BE2C (cell line): ENCODE results near the gene CMIP.

Source experiments
- DNase-seq: peaks from one replicate; pipeline ENCODE4 v3.0.0-alpha.2; 2020
- H3K27me3 ChIP-seq: fragments of 250-450 bp; sonication (Bioruptor Pico); 2 replicates; pipeline ENCODE4 v1.5.1; 2020; ENCODE audit warnings: mild to moderate bottlenecking
- H3K36me3 ChIP-seq: fragments of 250-450 bp; sonication (Bioruptor Pico); 2 replicates; pipeline ENCODE4 v1.5.1; 2020; ENCODE audit warnings: mild to moderate bottlenecking
- H3K4me1 ChIP-seq: fragments of 250-450 bp; sonication (Bioruptor Pico); 2 replicates; pipeline ENCODE4 v1.5.1; 2020
- H3K4me3 ChIP-seq: 2 replicates; pipeline ENCODE4 v1.5.1; 2011; ENCODE audit warnings: low read depth, low read length
- H3K9me3 ChIP-seq: fragments of 250-450 bp; sonication (Bioruptor Pico); 2 replicates; pipeline ENCODE4 v1.5.1; 2020
- TF ChIP-seq, protein P1 (sequence below): IDR thresholded peaks from 2 replicates; pipeline ENCODE4 v1.5.1; 2012; ENCODE audit warnings: mild to moderate bottlenecking, low read depth, low read length

CMIP gene

DNA sequence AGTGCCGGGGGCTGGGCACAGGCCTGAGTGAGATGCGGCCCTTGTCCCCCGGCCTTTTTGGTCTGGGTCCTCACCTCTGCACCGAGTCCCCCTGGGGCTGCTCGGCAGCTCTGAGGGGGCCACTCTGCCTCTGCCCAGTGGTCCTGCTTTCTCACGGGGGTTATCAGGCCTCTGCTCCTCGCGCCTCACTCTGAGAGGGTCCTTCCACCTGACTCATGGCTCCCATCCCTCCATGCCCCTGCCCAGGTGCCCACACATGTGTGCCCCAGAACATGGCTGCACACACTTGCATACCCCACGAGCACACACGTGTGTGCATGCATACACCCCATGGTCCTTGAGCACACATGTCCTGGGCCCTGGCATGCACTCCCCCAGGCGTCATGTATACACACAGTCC is 53.7 kb downstream of the CMIP start:
- H3K4me1 ChIP-seq, result peaks cover 3% of the 10 kb centered on the region
- no peak for DNase-seq

DNA sequence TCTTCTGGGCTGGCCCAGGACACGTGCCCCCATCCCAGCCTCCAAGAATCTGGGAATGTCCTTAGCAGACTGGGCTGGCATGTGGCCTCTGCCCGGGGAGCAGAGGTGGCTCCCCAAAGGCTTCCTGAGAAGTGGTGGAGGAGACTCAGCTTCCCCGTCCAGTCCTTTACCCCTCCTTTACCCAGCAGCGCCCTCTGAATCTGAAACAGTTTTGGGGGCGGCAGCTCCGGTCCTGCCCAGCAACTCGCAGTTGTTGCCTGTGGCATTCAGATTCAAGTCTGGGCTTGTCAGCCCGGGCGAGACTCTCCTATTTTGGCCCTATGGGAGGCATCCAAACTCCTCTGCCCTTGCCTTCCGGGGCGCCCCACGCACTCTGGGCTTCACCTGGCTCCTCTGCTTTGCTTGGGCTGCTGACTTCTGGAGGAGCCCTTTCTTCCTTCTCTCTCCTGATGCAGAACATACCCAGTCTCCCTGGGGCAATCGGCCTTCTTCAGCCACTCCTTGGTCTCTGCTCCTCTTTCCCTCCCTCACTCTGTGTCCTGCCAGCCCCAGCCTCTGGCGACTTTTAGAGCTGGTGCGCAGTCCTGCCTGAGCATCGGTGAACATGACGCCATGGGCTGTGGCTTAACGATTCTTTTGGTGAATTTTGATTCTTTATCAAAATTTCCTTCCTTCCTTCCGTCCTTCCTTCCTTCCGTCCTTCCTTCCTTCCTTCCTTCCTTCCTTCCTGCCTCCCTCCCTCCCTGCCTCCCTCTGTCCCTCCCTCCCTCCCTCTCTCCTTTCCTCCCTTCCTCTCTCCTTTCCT is 55.2 kb downstream of the CMIP start:
- H3K4me1 ChIP-seq, result peaks cover 3% of the 10 kb centered on the region
- no peaks in the 10 kb centered on the region for H3K9me3 ChIP-seq
- H3K36me3 ChIP-seq, result no peaks in the 10 kb centered on the region
- H3K4me3 ChIP-seq, result no peak overlapping the region
- no peak for DNase-seq
- H3K27me3 ChIP-seq, result no peaks in the 10 kb centered on the region
- TF ChIP-seq, protein P1, sequence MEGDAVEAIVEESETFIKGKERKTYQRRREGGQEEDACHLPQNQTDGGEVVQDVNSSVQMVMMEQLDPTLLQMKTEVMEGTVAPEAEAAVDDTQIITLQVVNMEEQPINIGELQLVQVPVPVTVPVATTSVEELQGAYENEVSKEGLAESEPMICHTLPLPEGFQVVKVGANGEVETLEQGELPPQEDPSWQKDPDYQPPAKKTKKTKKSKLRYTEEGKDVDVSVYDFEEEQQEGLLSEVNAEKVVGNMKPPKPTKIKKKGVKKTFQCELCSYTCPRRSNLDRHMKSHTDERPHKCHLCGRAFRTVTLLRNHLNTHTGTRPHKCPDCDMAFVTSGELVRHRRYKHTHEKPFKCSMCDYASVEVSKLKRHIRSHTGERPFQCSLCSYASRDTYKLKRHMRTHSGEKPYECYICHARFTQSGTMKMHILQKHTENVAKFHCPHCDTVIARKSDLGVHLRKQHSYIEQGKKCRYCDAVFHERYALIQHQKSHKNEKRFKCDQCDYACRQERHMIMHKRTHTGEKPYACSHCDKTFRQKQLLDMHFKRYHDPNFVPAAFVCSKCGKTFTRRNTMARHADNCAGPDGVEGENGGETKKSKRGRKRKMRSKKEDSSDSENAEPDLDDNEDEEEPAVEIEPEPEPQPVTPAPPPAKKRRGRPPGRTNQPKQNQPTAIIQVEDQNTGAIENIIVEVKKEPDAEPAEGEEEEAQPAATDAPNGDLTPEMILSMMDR, result no peak

More for the DNA sequence above, 53.7 kb downstream of the CMIP start:
- H3K4me3 ChIP-seq, result no peak overlapping the region
- no peaks in the 10 kb centered on the region for H3K9me3 ChIP-seq
- TF ChIP-seq, protein P1, result no peak
- no peaks in the 10 kb centered on the region for H3K36me3 ChIP-seq
- no peaks in the 10 kb centered on the region for H3K27me3 ChIP-seq

DNA sequence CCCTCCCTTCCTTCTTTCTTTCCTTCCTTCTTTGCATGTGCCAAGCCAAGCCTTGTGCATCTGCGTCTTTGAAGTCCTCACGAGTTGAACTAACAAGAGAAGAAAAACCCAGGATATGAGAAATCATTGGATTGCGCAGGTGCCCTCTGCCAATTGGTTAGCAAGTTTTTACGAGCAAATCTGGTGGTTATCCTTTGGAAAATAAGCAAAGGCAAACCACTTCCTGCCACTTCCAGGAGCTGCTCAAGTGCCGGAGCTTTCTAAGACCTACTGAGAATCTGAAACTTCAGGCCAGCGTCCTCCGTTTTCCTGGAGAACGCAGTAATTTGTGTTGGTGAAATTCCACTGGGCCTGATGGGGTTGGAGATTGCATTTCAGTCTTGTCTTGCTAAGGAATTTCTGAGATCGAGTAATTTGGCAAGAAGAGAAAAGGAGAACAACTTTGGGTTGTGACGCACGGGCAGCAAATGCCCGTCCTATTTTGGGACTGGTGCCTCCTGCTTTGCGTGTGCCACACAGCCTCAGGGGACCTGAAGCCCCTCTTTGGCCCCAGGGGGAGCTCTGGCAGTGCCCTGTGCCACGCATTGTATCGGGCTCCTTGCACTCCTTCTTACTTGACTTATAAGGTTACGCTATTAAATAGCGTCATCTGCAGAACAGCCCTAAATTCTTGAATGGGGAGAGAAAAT is 56.4 kb downstream of the CMIP start:
- TF ChIP-seq, protein P1, result no peak
- no peak for DNase-seq
- no peaks in the 10 kb centered on the region for H3K9me3 ChIP-seq
- H3K4me3 ChIP-seq, result no peak overlapping the region
- H3K36me3 ChIP-seq, result no peaks in the 10 kb centered on the region
- no peaks in the 10 kb centered on the region for H3K27me3 ChIP-seq
- peaks cover 3% of the 10 kb centered on the region for H3K4me1 ChIP-seq

DNA sequence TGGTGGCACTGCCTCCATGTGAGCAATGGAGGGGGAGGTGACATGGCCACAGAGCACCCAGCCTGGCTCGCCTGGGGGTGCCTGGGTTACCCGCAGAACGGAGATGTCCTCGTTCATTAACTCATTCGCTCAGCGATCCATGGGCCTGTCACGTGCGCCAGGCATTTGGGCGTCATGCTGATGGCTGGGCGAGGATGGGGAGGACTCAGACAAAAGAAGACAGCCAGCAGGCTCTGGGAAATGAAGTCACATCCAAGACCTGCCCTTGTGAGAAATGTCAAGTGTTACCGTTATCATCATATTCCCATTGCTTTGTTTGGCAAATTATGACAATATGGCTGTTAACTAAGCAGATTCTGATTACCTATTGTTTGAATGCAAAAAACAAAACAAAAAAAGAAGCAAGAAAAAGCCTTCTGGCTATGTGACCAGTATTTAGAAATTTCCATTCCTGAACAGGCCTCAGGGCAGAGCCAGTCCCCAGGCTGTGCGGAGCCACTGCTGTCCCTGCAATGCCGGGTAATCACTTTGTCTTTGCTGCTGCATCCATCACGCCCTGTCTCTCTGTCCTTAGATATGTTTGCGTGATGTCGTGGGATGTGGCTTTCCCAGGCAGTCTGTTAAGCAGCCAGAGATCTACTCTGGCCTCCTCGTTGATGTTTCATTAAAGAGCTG is 57.9 kb downstream of the CMIP start:
- DNase-seq, result peak; percentile 44
- TF ChIP-seq, protein P1, result no peak
- Histone ChIP-seq H3K36me3 (no peaks in the 10 kb centered on the region), H3K9me3 (no peaks in the 10 kb centered on the region), H3K4me3 (no peak overlapping the region), H3K27me3 (no peaks in the 10 kb centered on the region), H3K4me1 (peaks cover 3% of the 10 kb centered on the region)

DNA sequence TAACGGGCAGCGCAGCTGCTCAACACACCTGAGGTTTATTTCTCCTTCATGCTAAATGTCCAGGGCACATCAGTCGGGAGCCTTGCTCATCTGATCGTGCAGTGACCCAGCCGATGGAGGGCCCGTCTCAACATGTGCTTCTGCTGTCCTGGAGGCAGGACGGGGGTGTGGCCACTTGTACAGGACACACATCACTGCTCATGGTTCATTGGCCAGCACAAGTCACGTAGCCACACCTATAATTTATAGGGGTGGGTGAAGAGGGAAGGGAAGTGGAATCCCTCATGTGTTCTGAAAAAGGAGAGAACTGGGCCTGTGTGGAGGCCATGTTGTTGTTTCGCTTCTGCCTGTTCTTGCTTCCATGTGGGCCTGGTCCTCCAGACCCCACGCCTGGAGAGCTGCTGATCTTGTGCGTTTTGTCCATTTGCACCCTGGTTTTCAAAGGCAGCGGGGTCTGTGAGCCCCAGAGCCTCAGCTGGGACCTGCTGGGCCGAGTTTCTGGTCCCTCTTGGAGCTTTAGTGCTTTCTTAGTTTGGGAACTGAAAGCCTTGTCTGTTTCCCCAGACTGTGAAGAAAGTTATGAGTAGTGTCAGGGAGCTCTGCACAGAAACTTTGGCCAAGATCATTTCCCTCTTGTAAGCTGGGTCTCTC is 60.5 kb downstream of the CMIP start:
- TF ChIP-seq, protein P1, result no peak

More for the DNA sequence above, 60.5 kb downstream of the CMIP start:
- Histone ChIP-seq H3K4me1 (peaks cover 3% of the 10 kb centered on the region), H3K27me3 (no peaks in the 10 kb centered on the region), H3K36me3 (no peaks in the 10 kb centered on the region), H3K4me3 (no peak overlapping the region), H3K9me3 (no peaks in the 10 kb centered on the region)
- DNase-seq, result peak; percentile 39
